ENCODE measurements around the gene EPS8.

EPS8 gene

DNA sequence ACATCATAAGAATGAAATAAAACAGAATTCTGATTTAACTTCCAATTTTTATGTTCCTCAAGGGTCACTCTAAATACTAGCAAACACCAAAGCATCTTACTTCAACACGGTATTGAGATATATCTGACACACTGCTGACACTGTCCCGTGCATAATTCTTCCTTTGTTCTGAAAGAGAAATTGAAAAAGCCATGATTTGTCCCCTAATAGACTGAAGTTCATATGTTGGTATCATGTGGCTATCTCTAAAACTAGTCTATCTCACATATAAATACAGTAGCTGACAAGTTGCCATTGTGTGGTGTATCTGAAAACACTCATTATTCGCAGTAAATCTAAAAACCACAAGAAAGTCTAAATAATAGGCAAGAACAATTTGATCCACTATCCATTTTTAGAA lies 118.4 kb downstream of the EPS8 start:
- no peaks in the 10 kb centered on the region for H3K9me3 ChIP-seq (ENCODE audit: control insufficient read depth, insufficient read depth, low read length)
- H3K9ac ChIP-seq (ENCODE audit: low read depth, low read length): no peak overlapping the region
- no peaks in the 10 kb centered on the region for H3K4me1 ChIP-seq (ENCODE audit: control insufficient read depth, insufficient read depth, low read length)
- H3K4me3 ChIP-seq (ENCODE audit: low read depth, low read length): no peak overlapping the region
- no peaks in the 10 kb centered on the region for H3K27me3 ChIP-seq (ENCODE audit: control insufficient read depth, insufficient read depth, low read length)
- no peaks in the 10 kb centered on the region for H3K36me3 ChIP-seq (ENCODE audit: control insufficient read depth, insufficient read depth, low read length)
- H3K27ac ChIP-seq (ENCODE audit: low read depth, low read length): no peak overlapping the region

DNA sequence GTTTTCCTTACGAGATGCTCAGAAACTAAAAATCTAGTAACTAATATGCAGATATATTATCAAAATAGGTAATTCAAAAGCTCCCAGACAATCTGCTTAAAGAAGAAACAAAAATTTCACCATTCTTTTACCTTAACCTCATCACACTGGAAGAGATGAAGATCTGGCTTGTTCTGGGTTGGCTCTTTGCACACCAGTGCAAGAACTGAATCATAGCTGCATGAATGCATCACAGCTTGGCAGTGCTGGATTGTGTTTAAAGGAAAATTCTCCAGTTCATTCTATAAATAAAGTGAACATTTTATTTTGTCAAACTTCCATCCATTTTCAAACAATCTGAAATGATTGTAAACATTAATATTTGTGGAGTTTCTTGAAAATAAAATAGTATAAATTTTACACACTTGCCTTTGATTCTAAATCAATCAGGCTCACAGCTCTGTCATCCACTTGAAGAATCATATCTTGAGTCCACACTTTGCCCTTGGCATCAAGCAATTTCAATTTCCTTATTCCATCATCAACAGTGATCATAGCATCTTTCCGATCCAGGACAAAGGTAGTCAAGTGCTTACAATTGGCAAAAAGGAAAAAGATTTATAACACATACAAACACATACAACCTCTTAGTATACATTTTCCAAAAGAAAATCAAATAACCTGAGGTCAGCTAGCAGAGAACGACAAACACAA lies 119.8 kb downstream of the EPS8 start:
- no peak overlapping the region for H3K4me3 ChIP-seq (ENCODE audit: low read depth, low read length)
- no peak overlapping the region for H3K27ac ChIP-seq (ENCODE audit: low read depth, low read length)
- no peaks in the 10 kb centered on the region for H3K9me3 ChIP-seq (ENCODE audit: control insufficient read depth, insufficient read depth, low read length)
- no peak overlapping the region for H3K9ac ChIP-seq (ENCODE audit: low read depth, low read length)
- no peaks in the 10 kb centered on the region for H3K27me3 ChIP-seq (ENCODE audit: control insufficient read depth, insufficient read depth, low read length)
- H3K36me3 ChIP-seq (ENCODE audit: control insufficient read depth, insufficient read depth, low read length): no peaks in the 10 kb centered on the region
- H3K4me1 ChIP-seq (ENCODE audit: control insufficient read depth, insufficient read depth, low read length): no peaks in the 10 kb centered on the region

DNA sequence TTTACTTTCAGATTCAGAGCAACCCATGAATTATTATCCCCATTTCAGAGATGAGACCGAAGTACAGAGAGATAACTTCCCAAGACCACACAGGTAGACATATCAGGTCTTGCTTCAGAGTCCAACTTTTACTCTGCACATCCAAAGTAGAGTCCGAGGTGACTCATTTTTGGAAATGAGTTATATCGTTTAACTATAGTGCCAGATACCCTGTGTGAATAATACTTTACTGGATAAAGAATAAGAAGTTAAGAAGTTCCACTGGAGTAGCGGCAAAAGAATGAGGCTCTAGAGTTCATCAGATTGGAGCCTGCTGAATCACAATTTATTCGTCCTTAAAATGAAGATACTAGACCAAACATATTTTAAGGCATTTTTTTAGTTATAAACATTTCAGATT lies 124.7 kb downstream of the EPS8 start:
- no peaks in the 10 kb centered on the region for H3K36me3 ChIP-seq (ENCODE audit: control insufficient read depth, insufficient read depth, low read length)
- no peak overlapping the region for H3K4me3 ChIP-seq (ENCODE audit: low read depth, low read length)
- H3K9me3 ChIP-seq (ENCODE audit: control insufficient read depth, insufficient read depth, low read length): no peaks in the 10 kb centered on the region
- H3K4me1 ChIP-seq (ENCODE audit: control insufficient read depth, insufficient read depth, low read length): 0 out of 2 replicates have a peak, but pooled peaks cover 6% of the 10 kb centered on the region
- H3K27me3 ChIP-seq (ENCODE audit: control insufficient read depth, insufficient read depth, low read length): no peaks in the 10 kb centered on the region
- no peak overlapping the region for H3K9ac ChIP-seq (ENCODE audit: low read depth, low read length)
- no peak overlapping the region for H3K27ac ChIP-seq (ENCODE audit: low read depth, low read length)

DNA sequence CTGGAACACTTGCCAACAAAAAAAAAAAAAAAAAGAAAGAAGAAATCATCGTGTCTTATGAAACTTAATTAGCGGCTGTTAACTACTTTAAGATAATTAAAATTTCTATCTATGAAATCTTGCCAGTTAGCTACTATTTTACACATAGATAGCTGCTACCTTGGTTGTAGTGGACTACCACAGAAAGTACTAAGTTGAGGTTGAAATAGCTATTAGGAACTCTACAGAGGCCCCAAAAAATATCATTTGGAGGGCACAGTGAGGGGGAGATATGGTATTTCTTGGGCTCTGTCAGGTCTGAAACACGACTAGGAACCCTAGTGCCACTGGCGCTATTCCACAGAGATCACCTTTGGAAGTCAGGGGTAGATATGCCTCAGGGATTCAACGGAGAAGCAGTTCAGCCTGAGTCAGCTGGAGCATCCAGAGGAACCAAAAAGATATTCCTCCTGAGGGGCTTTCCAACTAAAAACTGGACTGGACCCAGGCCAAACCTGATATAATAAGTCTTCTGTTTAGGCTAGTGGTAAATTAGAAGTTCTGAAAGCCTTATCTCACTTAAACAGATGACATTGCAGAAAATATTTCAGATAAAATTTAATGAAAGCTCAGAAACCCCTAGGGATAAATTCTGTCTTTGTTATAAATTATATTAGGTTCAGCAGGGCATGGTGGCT lies 126.1 kb downstream of the EPS8 start:
- H3K4me1 ChIP-seq (ENCODE audit: control insufficient read depth, insufficient read depth, low read length): 0 out of 2 replicates have a peak, but pooled peaks cover 6% of the 10 kb centered on the region
- H3K27me3 ChIP-seq (ENCODE audit: control insufficient read depth, insufficient read depth, low read length): no peaks in the 10 kb centered on the region
- no peaks in the 10 kb centered on the region for H3K9me3 ChIP-seq (ENCODE audit: control insufficient read depth, insufficient read depth, low read length)
- H3K4me3 ChIP-seq (ENCODE audit: low read depth, low read length): no peak overlapping the region
- no peak overlapping the region for H3K9ac ChIP-seq (ENCODE audit: low read depth, low read length)
- no peak overlapping the region for H3K27ac ChIP-seq (ENCODE audit: low read depth, low read length)
- no peaks in the 10 kb centered on the region for H3K36me3 ChIP-seq (ENCODE audit: control insufficient read depth, insufficient read depth, low read length)

DNA sequence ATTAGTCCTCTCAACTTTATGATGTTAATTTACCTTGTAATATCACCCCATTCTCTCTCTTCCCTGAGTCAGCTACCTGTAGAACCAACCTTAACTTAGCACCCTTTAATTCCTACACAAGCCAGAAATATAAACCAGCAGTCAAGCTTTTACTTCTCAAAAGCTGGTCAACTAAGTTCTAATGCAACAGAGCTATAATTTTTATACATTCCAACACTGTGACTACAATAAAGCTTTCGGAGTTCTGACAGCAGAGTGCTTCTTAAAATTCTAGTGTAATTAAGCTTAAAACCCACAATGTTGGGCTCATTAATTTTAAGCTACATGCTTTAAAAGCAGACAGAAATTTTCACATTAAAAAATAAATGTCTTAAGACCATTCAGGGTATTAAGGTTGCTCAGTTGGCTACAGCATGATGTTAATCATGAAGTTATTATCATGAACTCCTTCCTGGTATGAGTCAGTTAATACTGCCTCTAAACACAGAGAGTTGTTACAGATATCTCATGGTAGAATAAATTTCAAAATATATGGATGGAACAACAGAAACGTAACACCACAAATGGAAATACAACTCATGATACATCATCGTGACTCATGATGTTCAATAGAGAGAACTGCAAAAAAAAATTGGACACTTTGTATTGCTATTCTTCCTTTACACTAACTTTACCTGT lies 126.7 kb downstream of the EPS8 start:
- Histone ChIP-seq H3K9me3 (ENCODE audit: control insufficient read depth, insufficient read depth, low read length) (no peaks in the 10 kb centered on the region), H3K4me1 (ENCODE audit: control insufficient read depth, insufficient read depth, low read length) (0 out of 2 replicates have a peak, but pooled peaks cover 6% of the 10 kb centered on the region), H3K27me3 (ENCODE audit: control insufficient read depth, insufficient read depth, low read length) (no peaks in the 10 kb centered on the region), H3K36me3 (ENCODE audit: control insufficient read depth, insufficient read depth, low read length) (no peaks in the 10 kb centered on the region), H3K4me3 (ENCODE audit: low read depth, low read length) (no peak overlapping the region), H3K9ac (ENCODE audit: low read depth, low read length) (no peak overlapping the region), H3K27ac (ENCODE audit: low read depth, low read length) (no peak overlapping the region)

DNA sequence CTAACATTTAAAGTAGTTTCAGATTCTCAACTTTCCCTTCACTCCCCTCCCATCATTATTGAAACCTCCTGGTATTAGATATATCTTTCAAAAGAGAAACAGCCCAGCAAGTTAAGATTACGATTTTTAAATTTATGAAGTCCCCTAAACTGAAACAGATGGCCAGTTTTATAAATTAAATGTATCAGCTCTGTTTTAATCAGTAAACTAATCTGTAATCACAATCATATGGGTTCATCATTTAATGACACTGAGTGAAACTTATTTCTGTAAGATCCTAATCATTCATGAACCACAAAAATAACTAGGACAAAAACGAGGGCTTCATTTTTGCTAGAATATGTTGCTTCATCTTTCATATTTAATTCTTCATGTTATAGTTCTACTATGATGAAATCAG lies 137.8 kb downstream of the EPS8 start:
- H3K4me3 ChIP-seq (ENCODE audit: low read depth, low read length): no peak overlapping the region
- H3K9ac ChIP-seq (ENCODE audit: low read depth, low read length): no peak overlapping the region
- H3K27me3 ChIP-seq (ENCODE audit: control insufficient read depth, insufficient read depth, low read length): no peaks in the 10 kb centered on the region
- no peak overlapping the region for H3K27ac ChIP-seq (ENCODE audit: low read depth, low read length)
- no peaks in the 10 kb centered on the region for H3K36me3 ChIP-seq (ENCODE audit: control insufficient read depth, insufficient read depth, low read length)
- H3K9me3 ChIP-seq (ENCODE audit: control insufficient read depth, insufficient read depth, low read length): no peaks in the 10 kb centered on the region
- no peaks in the 10 kb centered on the region for H3K4me1 ChIP-seq (ENCODE audit: control insufficient read depth, insufficient read depth, low read length)

DNA sequence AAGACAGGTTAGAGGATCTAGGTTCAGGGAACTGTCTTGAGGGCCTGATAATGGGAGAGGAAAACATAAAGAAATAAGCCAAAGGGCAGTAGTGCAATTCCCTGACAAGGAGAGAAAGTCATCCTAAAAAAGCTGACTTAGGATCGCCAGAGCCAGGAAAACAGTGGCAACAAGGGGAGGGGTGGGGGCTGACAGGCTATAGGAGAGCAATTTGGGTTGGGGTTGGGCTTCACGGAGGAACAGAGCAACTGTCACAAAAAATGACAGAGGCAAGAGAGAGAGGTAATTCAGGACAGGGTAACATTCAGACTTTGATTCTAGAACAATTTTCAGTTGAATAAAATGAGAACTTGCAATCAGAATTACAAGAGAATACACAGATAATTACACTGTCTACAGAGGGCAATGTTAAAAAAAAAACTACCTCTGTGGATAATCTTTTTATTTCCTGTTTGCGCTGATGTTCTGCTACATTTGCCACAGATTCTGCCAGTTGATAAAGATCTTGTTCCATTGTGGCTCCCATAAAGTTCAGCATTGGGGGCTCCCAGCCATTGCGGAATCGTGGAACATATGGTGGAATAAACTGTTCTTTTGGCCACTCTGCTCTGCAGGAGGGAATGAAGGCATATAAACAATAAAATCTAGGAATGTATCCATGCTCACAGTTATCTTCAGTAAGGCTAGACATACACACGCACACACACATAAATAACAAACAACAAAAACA lies 138.6 kb downstream of the EPS8 start:
- Histone ChIP-seq H3K9ac (ENCODE audit: low read depth, low read length) (no peak overlapping the region), H3K27ac (ENCODE audit: low read depth, low read length) (no peak overlapping the region), H3K9me3 (ENCODE audit: control insufficient read depth, insufficient read depth, low read length) (no peaks in the 10 kb centered on the region), H3K4me3 (ENCODE audit: low read depth, low read length) (no peak overlapping the region), H3K4me1 (ENCODE audit: control insufficient read depth, insufficient read depth, low read length) (no peaks in the 10 kb centered on the region), H3K36me3 (ENCODE audit: control insufficient read depth, insufficient read depth, low read length) (no peaks in the 10 kb centered on the region), H3K27me3 (ENCODE audit: control insufficient read depth, insufficient read depth, low read length) (no peaks in the 10 kb centered on the region)

DNA sequence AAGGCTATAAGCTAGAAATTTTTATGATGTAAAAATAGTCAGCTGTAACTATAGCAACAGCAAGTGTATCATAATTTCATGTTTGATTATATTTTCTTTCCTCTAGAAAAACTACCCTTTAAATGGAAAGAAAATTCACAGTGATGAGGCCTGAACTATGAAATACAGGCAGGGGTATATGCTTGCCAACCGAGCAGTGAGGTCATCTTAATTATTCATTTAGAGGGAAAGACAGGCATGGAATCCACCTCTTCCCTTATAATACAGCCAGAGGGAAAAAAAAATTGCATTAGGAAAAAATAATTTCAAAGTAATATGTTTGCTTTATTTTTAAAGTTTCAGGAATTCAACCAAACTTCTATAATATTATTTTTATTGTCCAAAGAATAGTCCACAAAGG lies 139.8 kb downstream of the EPS8 start:
- no peak overlapping the region for H3K4me3 ChIP-seq (ENCODE audit: low read depth, low read length)
- H3K4me1 ChIP-seq (ENCODE audit: control insufficient read depth, insufficient read depth, low read length): no peaks in the 10 kb centered on the region
- H3K27me3 ChIP-seq (ENCODE audit: control insufficient read depth, insufficient read depth, low read length): no peaks in the 10 kb centered on the region
- no peaks in the 10 kb centered on the region for H3K36me3 ChIP-seq (ENCODE audit: control insufficient read depth, insufficient read depth, low read length)
- H3K9me3 ChIP-seq (ENCODE audit: control insufficient read depth, insufficient read depth, low read length): no peaks in the 10 kb centered on the region
- H3K27ac ChIP-seq (ENCODE audit: low read depth, low read length): no peak overlapping the region
- H3K9ac ChIP-seq (ENCODE audit: low read depth, low read length): no peak overlapping the region

DNA sequence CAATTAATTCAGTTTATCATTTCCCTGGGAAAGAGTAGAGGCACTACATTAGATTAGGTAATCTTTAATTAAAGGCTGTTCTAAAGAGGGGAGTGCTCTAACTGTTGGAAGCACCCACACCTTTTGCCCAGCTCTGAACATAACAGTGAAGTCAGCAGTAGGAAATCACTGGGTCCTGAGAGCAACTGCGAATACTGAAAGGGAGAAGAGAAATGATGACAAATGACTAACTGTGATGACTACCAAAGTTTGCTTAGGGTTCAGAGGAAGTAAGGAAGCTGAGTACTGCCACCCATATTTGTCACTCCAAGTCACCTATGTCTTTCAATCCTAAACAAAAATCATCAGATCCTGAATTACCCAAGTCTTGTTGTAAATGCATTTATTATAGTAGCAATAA lies 140.6 kb downstream of the EPS8 start:
- Histone ChIP-seq H3K4me3 (ENCODE audit: low read depth, low read length) (no peak overlapping the region), H3K4me1 (ENCODE audit: control insufficient read depth, insufficient read depth, low read length) (no peaks in the 10 kb centered on the region), H3K36me3 (ENCODE audit: control insufficient read depth, insufficient read depth, low read length) (no peaks in the 10 kb centered on the region), H3K27ac (ENCODE audit: low read depth, low read length) (no peak overlapping the region), H3K27me3 (ENCODE audit: control insufficient read depth, insufficient read depth, low read length) (no peaks in the 10 kb centered on the region), H3K9ac (ENCODE audit: low read depth, low read length) (no peak overlapping the region), H3K9me3 (ENCODE audit: control insufficient read depth, insufficient read depth, low read length) (no peaks in the 10 kb centered on the region)

DNA sequence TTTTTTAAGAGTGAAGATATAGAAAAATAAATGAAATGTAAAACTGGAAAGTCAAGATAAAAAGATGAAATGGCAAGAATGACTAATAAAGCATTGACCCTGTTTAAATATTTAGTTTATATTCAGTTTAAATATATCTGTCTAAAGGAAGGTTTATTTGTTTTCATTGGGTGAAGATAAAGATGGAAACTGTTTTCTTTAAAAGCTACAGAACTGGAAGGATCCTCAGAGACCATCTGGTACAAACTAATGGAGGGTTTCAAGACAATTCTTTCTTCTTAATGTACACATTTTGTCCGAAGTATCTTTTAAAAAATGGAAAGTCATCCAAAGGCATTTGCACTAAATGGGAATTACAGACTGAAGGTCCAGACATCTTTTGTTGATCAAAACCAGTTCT lies 142.6 kb downstream of the EPS8 start:
- no peak overlapping the region for H3K4me3 ChIP-seq (ENCODE audit: low read depth, low read length)
- H3K27ac ChIP-seq (ENCODE audit: low read depth, low read length): no peak overlapping the region
- no peaks in the 10 kb centered on the region for H3K27me3 ChIP-seq (ENCODE audit: control insufficient read depth, insufficient read depth, low read length)
- H3K36me3 ChIP-seq (ENCODE audit: control insufficient read depth, insufficient read depth, low read length): no peaks in the 10 kb centered on the region
- no peak overlapping the region for H3K9ac ChIP-seq (ENCODE audit: low read depth, low read length)
- no peaks in the 10 kb centered on the region for H3K9me3 ChIP-seq (ENCODE audit: control insufficient read depth, insufficient read depth, low read length)
- H3K4me1 ChIP-seq (ENCODE audit: control insufficient read depth, insufficient read depth, low read length): no peaks in the 10 kb centered on the region

DNA sequence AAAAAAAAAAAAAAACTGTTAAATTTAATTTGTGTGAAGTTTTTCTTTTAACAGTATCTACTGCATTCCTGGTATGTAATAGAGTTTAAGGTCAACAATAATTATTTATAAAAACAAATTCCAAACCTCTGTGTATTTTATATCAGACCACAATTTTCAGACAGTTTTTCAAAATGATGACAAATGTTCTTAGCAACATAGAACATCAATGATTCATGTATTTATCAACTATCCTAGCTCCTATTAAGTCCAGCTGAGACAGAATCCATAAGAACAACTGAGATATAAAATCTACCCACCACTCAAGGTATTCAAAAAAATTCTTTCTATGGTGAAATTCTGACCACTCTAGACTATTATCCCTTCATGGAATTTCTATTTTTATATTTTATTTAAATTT lies 144.5 kb downstream of the EPS8 start:
- Histone ChIP-seq H3K9ac (ENCODE audit: low read depth, low read length) (no peak overlapping the region), H3K27me3 (ENCODE audit: control insufficient read depth, insufficient read depth, low read length) (no peaks in the 10 kb centered on the region), H3K9me3 (ENCODE audit: control insufficient read depth, insufficient read depth, low read length) (no peaks in the 10 kb centered on the region), H3K4me1 (ENCODE audit: control insufficient read depth, insufficient read depth, low read length) (no peaks in the 10 kb centered on the region), H3K27ac (ENCODE audit: low read depth, low read length) (no peak overlapping the region), H3K36me3 (ENCODE audit: control insufficient read depth, insufficient read depth, low read length) (no peaks in the 10 kb centered on the region), H3K4me3 (ENCODE audit: low read depth, low read length) (no peak overlapping the region)
